HG03196 (cell line): ENCODE data around the gene COG3.

ENCODE experiments used
- ATAC-seq: cut with Tn5 transposase; IDR thresholded peaks from one replicate; pipeline ENCODE4 v1.9.1; 2021; ENCODE audit not compliant: unreplicated experiment

COG3 gene

DNA sequence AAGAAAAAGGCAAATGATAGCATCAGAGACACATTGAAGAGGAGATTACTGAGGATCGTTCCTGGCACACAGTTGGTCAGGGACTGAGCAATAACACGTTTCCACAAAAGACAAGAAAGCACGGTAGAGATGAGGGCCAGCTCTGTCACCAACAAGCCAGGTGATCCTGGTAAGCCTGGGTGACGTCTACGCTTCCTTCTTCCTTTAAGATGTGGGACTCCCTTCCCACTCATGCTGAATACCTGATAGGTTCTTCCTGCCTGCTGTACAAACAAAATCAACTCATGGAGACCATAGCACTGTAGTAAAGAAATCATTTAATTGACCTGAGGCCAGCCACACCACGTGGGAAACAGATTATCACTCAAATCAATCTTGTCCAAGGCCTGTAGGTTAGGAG, 19.7 kb upstream of the COG3 start:
- no peak for ATAC-seq

DNA sequence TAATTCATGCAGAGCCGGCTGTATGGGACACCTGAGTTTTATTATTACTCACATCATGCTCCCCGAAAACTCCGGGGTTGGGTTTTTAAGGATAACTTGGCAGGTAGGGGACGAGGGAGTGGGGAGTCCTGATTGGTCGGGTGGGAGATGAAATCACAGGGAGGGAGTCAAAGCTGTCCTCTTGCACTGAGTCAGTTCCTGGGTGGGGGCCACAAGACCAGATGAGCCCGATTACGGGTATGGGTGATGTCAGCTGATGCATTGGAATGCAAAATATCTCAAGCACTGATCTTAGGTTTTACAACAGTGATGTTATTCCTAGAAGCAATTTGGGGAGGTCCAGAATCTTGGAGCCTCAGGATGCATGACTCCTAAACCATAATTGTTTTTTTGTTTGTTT, 18.6 kb upstream of the COG3 start:
- no peak for ATAC-seq

- no peak for ATAC-seq
Observed at GRCh38 chr13:45447050-45447661, 17.6 kb upstream of the COG3 start.

- ATAC-seq: no peak
Observed at GRCh38 chr13:45448965-45449559, 15.7 kb upstream of the COG3 start.

- ATAC-seq: no peak
Observed at GRCh38 chr13:45451282-45451681, 13.5 kb upstream of the COG3 start.

GRCh38 chr13:45454204-45454603, 10.5 kb upstream of the COG3 start:
- no peak for ATAC-seq

- ATAC-seq: no peak
Observed at GRCh38 chr13:45456196-45456972, 8.4 kb upstream of the COG3 start.

GRCh38 chr13:45464141-45464686, 525 bp upstream of the COG3 start:
- no peak for ATAC-seq

DNA sequence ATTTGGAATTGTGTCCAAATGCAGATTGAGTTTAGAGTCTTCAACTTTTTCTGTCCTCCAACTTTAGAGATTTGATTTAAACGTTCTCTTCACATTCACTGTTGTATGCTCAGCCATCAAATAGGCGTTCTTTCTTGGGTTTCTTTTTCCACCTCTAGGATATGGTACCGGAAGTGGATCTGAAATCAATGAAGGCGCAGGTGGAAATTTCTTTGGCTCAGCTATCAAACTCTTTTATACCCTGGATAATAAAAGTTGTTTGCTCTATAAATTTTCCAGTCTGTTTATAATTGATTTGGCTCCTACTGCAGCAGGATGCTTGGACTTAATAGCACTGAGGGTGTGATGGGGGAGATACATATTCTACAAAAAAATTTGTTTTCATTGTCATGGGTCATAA, 1.6 kb downstream of the COG3 start:
- ATAC-seq: no peak

GRCh38 chr13:45468635-45469034, 3.9 kb downstream of the COG3 start:
- ATAC-seq: no peak

GRCh38 chr13:45472171-45472705, 7.5 kb downstream of the COG3 start:
- no peak for ATAC-seq

DNA sequence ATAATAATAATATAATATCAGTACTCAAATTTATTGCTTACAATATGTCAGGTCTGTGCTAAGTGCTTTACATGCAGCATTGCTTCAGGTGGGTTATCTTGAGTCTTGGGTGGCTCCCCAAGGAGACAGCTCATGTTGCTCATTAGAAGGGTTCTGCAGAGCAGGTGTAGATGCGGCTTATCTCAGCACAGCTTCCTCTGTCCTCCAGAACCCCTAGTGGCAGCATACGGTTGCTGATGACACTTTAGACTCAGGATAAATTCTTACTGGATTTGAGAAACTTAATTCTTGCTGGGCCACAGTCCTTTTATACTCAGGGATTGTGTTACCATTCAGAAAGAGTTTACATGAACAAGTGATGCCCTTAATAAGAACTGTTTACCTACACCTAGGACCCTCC, 8.9 kb downstream of the COG3 start:
- ATAC-seq: no peak

DNA sequence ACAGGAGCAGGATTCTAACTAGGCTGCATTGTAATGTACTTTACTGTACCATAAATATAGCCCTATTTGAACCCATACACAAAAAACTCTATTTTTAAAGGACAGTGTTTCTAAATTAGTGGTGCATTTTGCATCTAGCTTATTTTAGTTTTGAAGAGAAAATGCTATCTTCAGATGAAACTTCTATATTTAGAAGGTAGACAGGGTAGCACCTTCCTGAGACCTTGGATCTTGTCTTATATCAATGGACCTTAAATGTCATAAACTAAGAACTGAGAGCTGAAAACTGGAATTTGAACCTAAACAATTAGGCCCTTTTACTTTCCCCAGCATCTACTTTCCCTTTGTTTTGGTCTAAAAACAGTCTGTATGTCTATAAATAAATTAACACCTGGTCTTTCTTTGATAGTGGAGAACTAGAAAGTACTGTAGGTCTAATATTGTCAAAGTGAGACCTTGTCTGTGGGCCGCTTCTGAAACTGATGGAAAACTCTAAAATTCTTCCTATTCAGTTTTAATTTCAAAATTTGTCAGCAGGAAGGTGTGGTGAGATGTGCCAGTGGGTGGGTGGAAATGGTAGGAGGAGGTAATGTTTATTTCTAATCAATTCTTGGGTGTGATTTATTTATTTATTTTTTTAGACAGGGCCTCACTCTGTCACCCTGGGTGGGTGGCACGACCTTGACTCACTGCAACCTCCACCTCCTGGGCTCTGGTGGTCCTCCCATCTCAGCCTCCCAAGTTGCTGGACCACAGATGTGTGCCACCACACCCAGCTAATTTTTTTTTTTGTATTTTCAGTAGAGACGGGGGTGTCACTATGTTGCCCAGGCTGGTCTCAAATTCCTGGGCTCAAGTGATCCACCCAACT, 10.1 kb downstream of the COG3 start:
- ATAC-seq: no peak

DNA sequence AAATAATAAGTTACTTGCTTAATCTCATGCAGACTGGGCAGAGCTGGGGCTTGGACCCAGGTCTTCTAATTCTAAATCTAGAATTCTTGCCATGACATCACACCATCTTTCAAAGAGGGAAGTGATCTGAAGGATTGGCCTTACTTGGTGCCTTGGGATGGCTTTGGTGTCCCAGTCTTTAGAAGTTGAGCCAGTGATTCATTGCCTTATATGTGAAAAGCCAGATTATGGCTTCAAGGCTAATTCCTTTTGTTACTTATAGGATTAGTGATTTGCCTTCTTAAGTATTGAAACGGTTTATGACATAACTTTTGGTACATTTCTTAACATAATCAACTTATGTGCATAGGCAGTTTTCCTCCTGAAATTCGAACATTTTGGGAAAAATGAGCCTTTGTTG, 14.9 kb downstream of the COG3 start:
- no peak for ATAC-seq

- no peak for ATAC-seq
Observed at GRCh38 chr13:45481688-45482087, 16.9 kb downstream of the COG3 start.

DNA sequence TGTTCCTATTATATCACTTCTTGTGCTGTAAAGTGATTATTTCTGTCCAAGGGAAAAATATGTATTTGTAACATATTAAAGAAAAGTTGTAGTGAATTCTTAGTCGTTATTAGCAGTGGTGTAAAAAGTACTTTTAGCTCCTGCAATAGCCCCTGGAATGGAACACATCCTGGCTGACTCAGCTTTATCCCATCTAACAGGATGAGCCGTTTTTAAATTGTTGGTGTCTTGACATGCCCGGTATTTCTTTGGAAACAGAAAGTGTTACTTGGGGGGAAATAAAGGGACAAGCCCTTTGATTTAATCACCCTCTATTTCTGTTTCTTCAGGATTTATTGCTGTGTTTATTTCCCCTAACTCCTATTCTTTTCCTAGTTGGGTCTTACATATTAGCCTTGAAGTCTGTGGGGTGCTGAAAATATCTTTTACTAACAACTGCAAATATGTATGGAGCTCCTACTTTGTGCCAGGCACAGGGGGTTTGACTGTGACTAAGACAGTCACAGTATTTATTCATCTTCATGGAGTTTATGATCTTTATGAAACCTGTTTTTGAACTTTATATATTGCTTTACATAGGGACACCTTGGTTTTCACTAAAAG, 17.9 kb downstream of the COG3 start:
- no peak for ATAC-seq

GRCh38 chr13:45487604-45488003, 22.9 kb downstream of the COG3 start:
- ATAC-seq: no peak

GRCh38 chr13:45490068-45490467, 25.3 kb downstream of the COG3 start:
- ATAC-seq: no peak

- ATAC-seq: no peak
Observed at GRCh38 chr13:45492538-45492937, 27.8 kb downstream of the COG3 start.

DNA sequence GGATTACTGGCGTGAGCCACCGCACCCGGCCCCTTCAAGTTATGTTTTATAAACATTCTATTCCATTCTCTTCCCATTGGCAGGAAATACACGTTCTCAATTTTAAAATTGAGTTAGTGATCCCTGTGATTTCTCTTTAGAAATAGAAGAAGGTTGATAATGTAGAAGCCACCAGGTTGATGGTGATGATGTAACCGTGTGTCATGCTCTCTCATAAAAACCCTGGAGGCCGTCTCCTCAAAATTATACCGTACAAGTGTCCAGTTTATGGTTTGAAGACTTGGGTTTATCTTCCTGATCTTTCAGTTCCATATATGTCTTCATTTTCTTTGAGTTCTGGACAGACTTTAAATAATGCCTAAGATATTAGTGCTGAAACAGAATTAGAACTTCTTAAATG, 32.2 kb downstream of the COG3 start:
- ATAC-seq: no peak
